Tibial nerve (tissue), 4 donors: ENCODE measurements around the gene FAM237B.

Source experiments
- EP300 ChIP-seq, 2 donors: sonication (generic); formaldehyde crosslinking; IDR thresholded peaks; one replicate each; pipeline ENCODE4 v1.6.1; 2017; ENCODE audit warnings: antibody characterized with exemption in 2 of 2, mild to moderate bottlenecking in 1 of 2
- POLR2A ChIP-seq, 2 donors: fragments of 450-650 bp; IDR thresholded peaks; one replicate each; pipeline ENCODE4 v1.6.1; 2017; ENCODE audit warnings: antibody characterized with exemption in 2 of 2, mild to moderate bottlenecking in 2 of 2, moderate library complexity in 2 of 2
- TF ChIP-seq, protein P1 (sequence below), 5 experiments: fragments of 200-600 bp in 3 of 5; fragments of 450-650 bp in 2 of 5; sonication (generic) in 3 of 5; IDR thresholded peaks; one replicate each; pipeline ENCODE4 v1.5.1; 2016 to 2019; ENCODE audit warnings: antibody characterized with exemption in 5 of 5, mild to moderate bottlenecking in 3 of 5, moderate library complexity in 2 of 5

DNA sequence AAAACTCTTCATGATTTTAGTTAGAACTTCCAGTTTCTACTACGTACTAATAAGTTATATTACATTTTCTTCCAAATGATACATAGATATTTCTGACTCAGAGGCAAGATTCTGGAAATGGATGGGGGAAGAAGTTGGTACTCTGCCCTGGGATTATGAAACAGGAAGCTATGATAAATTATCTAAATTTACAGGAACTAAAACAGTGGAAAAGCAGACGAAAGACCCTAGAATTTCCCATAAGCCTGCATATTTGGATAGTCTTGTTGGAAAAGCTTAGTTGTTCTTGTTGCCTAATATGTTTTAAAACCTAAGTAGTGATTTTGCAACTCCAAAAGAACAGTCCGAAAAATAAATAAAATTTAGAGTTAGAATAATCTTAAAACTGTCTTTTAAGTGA lies 54.3 kb downstream of the FAM237B start:
- TF ChIP-seq POLR2A (IDR thresholded peaks at IDR 0.05) (no peak), EP300 (IDR thresholded peaks at IDR 0.05) (peak in 1 of 2 donors; percentile 51)
- TF ChIP-seq, protein P1, sequence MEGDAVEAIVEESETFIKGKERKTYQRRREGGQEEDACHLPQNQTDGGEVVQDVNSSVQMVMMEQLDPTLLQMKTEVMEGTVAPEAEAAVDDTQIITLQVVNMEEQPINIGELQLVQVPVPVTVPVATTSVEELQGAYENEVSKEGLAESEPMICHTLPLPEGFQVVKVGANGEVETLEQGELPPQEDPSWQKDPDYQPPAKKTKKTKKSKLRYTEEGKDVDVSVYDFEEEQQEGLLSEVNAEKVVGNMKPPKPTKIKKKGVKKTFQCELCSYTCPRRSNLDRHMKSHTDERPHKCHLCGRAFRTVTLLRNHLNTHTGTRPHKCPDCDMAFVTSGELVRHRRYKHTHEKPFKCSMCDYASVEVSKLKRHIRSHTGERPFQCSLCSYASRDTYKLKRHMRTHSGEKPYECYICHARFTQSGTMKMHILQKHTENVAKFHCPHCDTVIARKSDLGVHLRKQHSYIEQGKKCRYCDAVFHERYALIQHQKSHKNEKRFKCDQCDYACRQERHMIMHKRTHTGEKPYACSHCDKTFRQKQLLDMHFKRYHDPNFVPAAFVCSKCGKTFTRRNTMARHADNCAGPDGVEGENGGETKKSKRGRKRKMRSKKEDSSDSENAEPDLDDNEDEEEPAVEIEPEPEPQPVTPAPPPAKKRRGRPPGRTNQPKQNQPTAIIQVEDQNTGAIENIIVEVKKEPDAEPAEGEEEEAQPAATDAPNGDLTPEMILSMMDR (IDR thresholded peaks at IDR 0.05), result no peak
